Right renal pelvis (tissue), 4 donors: Measurements from ENCODE around the gene MRGPRX3. TPM values are rescaled to one million over a fixed set of nuclear protein-coding genes. Genes with fewer than 3 reads are reported as not detected.

ENCODE experiments used
- DNase-seq, 4 donors: peaks; one replicate each; pipeline ENCODE4 v3.0.0-alpha.2; 2013; ENCODE audit warnings: low read depth in 4 of 4, low spot score in 3 of 4, missing footprints in 1 of 4
- polyA plus RNA-seq, 4 donors: library from polyadenylated mRNA; unstranded; fragments of 120-200 nt; gene quantifications; one replicate each; pipeline ENCODE4 v1.2.1, GENCODE V29; 2013; ENCODE audit not compliant: insufficient read length in 4 of 4

The MRGPRX3 gene
- polyA plus RNA-seq, 4 donors = 0.04 TPM; not detected in 3

DNA sequence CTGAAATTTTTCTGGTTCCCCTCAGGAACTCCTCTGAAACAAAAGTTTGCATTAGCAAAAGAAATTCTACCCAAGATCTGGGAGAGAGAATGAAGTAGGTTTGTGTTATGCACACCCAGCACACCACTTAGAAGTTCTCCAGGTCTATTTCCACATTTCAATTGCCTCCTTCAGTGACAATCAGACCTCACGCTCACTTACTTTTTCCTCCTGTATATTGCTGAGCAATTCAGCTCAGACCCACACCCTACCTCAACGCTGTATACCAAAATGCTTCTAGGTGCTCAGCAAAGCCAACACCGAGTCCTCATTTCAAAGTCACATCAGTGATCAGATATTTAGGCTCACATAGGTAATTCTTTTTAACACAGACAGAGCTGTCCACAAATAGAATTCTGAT, 19.2 kb downstream of the MRGPRX3 start:
- DNase-seq = no peak

DNA sequence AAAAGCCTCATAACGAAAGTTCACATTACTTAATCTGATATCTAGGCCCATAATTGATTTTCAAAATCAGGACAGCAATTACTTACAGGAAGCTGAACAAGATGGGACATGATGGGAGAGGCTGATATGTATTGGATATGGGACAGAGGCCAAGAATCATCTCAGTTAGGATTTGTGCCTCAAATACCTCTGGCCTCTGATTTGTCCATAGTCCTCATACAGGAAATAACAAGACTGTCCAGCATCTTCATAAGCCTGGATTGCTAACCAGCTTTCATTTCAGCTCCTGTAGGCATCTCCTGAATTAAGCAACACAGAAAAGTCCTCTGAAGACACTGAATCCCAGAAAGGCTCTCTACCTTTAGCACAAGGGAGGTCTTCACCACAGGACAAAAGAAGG, 36.0 kb downstream of the MRGPRX3 start:
- DNase-seq = no peak

DNA sequence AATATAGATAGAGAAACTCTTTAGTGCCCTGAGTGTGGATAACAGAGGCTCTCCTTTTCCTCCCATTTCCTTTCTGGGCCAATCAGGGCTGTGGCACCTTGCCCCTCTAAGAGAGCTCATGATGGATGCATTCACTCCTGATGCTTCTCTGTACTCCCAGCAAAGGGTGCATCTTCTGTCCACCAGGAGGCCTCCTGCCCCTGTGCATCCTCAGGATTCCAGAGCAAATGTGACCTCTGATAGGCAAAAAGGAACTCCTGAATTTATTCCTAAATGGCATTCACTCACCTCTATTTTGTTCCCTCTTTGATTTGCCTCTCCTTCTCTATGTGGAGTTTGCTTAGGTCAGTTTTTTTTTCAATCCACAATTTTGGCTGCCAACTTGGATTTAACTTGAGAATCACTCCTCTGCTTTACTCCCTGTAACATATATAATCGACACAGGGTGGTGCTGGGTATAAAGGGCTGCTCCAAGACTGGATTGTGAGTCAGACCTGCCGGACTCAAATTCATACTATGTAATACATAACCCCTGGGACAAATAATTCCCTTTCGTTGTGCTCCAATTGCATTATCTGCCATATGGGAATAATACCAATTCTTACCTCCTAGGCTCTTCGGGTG, 39.1 kb downstream of the MRGPRX3 start:
- no peak for DNase-seq

GRCh38 chr11:18172666-18173065, 40.3 kb downstream of the MRGPRX3 start, which contains the start of gene MRGPRX4:
Gene MRGPRX4, plus strand, starts transcription at chr11:18172837. Its CDS starts 420 bp downstream, at chr11:18173257.
- DNase-seq = no peak

- no peak for DNase-seq
Measured at GRCh38 chr11:18173225-18173866, 41.0 kb downstream of the MRGPRX3 start.

Other genes starting within 250 kb of the MRGPRX3 start
- 10 to 100 TPM; 19.6 to 22.5 (median 21.8) TPM for gene SERGEF, start 119.5 kb upstream of the MRGPRX3 start, polyA plus RNA-seq
- gene TPH1, start 86.3 kb upstream of the MRGPRX3 start, polyA plus RNA-seq = under 1 TPM; 0.35 to 0.93 (median 0.56) TPM
- gene SAAL1, start 26.5 kb upstream of the MRGPRX3 start, polyA plus RNA-seq = 10 to 100 TPM; 22.2 to 28.6 (median 27.3) TPM
- not detected for gene MRGPRX4, start 40.3 kb downstream of the MRGPRX3 start, polyA plus RNA-seq
- gene SAA4, start 104.2 kb downstream of the MRGPRX3 start, polyA plus RNA-seq = not detected
- under 1 TPM in 1 of 4 donors, not detected in 3; 0.20 TPM for gene SAA2, start 116.1 kb downstream of the MRGPRX3 start, polyA plus RNA-seq
- not detected for gene SAA1, start 133.7 kb downstream of the MRGPRX3 start, polyA plus RNA-seq
- gene HPS5, start 189.6 kb downstream of the MRGPRX3 start, polyA plus RNA-seq = 10 to 100 TPM; 20.4 to 24.3 (median 22.4) TPM
- gene GTF2H1, start 190.0 kb downstream of the MRGPRX3 start, polyA plus RNA-seq = 10 to 100 TPM; 47.0 to 58.9 (median 56.0) TPM